ENCODE data around the gene TCOF1.

The TCOF1 gene

DNA sequence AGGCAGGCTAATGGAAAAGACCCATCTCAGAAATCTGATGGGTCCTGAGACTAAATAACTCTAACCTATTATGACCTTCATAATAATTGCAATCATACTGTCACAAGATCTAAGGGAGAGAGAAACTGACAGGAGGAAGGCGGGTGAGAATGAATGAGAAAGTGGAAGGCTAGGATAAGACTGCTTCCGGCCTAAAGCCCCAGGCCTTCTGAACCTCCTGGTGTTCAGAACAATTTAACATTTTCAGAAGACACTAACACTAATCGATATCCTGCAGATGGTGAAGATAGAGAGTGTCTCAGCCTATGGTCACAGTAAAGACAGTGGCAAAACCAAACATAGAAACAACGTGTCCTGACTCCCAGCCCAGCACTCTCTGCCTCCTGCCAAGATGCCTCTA lies 90.8 kb downstream of the TCOF1 start:
- TF ChIP-seq, protein P1, sequence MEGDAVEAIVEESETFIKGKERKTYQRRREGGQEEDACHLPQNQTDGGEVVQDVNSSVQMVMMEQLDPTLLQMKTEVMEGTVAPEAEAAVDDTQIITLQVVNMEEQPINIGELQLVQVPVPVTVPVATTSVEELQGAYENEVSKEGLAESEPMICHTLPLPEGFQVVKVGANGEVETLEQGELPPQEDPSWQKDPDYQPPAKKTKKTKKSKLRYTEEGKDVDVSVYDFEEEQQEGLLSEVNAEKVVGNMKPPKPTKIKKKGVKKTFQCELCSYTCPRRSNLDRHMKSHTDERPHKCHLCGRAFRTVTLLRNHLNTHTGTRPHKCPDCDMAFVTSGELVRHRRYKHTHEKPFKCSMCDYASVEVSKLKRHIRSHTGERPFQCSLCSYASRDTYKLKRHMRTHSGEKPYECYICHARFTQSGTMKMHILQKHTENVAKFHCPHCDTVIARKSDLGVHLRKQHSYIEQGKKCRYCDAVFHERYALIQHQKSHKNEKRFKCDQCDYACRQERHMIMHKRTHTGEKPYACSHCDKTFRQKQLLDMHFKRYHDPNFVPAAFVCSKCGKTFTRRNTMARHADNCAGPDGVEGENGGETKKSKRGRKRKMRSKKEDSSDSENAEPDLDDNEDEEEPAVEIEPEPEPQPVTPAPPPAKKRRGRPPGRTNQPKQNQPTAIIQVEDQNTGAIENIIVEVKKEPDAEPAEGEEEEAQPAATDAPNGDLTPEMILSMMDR (IDR thresholded peaks at IDR 0.05; ENCODE audit: extremely low read depth, missing control alignments) = no peak

GRCh38 chr5:150448952-150449516 lies 91.5 kb downstream of the TCOF1 start:
- DNase-seq (ENCODE audit: low spot score) = no peak
- TF ChIP-seq, protein P1 (IDR thresholded peaks at IDR 0.05; ENCODE audit: extremely low read depth, missing control alignments) = no peak

More for the DNA sequence above, 90.8 kb downstream of the TCOF1 start:
- no peak for DNase-seq (ENCODE audit: low spot score)
